HG03135 (cell line): Measurements from ENCODE around the gene ARID5A.

Experiments used
- ATAC-seq: cut with Tn5 transposase; IDR thresholded peaks from one replicate; pipeline ENCODE4 v1.9.1; 2021; ENCODE audit warnings: mild to moderate bottlenecking, moderate library complexity; ENCODE audit not compliant: unreplicated experiment

The ARID5A gene

DNA sequence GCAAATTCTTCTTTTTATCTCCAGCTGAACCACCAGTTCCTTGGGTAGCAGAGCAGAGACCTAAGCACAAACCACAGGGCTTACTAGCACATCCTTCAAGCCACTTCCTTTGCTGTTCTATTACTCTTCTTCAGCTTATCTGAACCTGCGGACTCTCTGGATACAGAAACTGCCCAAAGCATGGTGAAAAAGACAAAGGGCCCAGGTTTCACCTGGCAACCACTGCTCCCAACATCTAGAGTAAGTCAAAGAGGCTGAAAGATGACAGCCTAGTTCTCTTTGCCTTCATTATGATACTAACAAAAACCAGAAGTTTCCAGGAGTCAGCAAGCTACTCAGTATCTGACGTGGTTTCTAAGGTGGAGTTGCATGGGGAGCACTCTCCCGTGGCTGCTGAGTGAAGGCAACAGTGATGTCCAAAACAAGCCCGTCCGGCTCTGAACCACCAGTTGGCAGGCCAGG lies 58.2 kb downstream of the ARID5A start:
- ATAC-seq: no peak

DNA sequence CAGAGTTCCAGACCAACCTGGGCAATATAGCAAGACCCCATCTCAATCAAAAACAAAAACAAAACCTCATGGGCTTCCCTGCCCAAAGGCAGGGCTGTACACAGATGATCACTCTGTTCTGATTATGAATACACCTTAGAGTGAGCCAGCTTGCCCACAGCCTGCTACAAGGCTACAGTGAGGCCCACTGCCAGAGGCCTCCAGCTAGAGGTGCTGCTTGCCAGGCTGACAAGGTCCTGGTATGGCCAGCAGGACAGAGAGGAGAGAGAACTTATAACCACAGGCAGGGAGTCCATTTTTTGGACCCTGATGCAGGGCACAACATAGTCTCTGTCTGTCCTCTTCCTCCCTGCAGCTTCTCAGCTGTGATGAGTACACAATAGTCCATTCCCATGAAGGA lies 60.0 kb downstream of the ARID5A start:
- ATAC-seq: no peak

DNA sequence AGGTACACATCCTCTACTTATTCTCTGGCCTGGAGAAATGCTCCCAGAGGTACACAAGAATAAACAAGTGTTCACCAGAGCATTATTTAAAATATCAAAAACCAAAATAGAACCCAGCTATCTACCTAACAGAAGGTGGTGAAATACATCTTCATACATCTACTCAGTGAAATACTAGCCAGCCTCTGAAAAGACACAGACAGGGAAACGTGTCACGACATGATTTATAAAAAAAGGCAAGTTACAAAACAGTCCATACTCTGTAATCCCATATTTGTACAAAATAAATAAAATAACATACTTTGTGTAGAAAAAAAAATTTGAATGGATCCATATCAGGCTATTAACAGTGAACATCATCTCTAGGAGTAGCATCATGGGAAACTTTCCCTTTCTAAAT lies 63.4 kb downstream of the ARID5A start:
- no peak for ATAC-seq

DNA sequence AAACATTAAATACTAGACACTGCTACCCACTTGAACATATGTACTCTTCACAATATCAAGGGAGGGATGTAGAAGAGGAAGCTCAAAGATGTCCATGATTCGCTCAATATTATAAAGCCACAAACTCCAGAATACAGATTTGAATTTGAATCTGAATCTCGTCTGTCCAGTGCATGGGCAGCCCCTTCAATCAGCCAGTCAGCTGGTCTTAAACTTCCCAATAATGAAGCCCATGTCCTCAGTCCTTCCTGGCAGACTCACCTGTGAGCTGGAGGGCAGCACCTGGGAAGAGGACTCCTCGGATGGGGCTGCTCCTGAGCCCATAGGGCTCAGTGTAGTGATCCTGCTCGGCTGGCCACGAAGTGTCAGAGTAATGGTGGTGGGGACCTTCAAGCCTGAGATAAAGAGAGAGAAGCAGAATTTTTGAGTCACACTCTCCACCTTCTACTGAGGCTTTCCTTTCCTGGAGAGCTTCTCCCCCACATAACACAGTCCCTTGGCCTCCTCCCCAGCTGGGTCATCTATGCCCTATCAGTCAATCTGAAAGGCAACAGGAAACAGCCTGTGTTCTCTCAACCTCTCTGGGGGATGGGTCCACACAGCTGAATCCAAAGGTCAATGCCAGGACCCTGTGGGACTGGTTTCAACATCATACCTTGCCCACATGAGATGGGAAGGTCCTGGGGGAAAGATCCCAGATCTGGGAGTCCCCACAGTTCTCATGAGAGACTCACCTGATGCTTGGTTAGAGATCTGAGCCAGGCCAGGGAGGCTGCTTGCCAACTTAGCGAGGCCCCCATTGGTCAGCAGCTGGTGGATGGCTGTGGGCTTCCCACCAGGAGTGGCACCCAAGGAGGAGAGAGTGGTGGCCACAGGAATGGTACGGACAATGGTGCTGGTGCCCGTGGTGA lies 65.1 kb downstream of the ARID5A start:
- no peak for ATAC-seq
